Activated CD4-positive, alpha-beta T cell treated with anti-CD3 and anti-CD28 coated beads, Interleukin-2, amount 10 ng/mL, durations not matched to agents 7 days and 5 days (primary cell): ENCODE results near the gene AMD1. TPM values are rescaled to one million over a fixed set of nuclear protein-coding genes. Genes with fewer than 3 reads are reported as not detected.

Source experiments
- CTCF ChIA-PET: fragments of 350-600 bp; sonication (Branson Sonifier 250); formaldehyde crosslinking; loops from one replicate; lab custom pipeline; 2021; ENCODE audit warnings: antibody characterized with exemption; lab: Charles Lee
- POLR2A ChIA-PET: fragments of 350-600 bp; sonication (Branson Sonifier 250); formaldehyde crosslinking; loops from one replicate; lab custom pipeline; 2021; ENCODE audit warnings: antibody characterized with exemption; lab: Charles Lee
- DNase-seq: peaks from one replicate; pipeline ENCODE4 v3.0.0-alpha.2; 2020
- H3K27ac Mint-ChIP-seq: one replicate; pipeline ENCODE4 v1.8.0; 2021; ENCODE audit warnings: mild to moderate bottlenecking, moderate library complexity, mixed read lengths
- H3K27me3 Mint-ChIP-seq: one replicate; pipeline ENCODE4 v1.8.0; 2021; ENCODE audit warnings: mixed read lengths
- H3K36me3 Mint-ChIP-seq: one replicate; pipeline ENCODE4 v1.8.0; 2021; ENCODE audit warnings: low read depth, mixed read lengths
- H3K4me1 Mint-ChIP-seq: one replicate; pipeline ENCODE4 v1.8.0; 2021; ENCODE audit warnings: mixed read lengths
- H3K4me3 Mint-ChIP-seq: one replicate; pipeline ENCODE4 v1.8.0; 2021; ENCODE audit warnings: mild to moderate bottlenecking, moderate library complexity, mixed read lengths
- H3K9me3 Mint-ChIP-seq: one replicate; pipeline ENCODE4 v1.8.0; 2021; ENCODE audit warnings: mixed read lengths
- total RNA-seq, 2 experiments: library from RNA; stranded (reverse); gene quantifications; one replicate each; pipeline ENCODE4 v1.2.3, GENCODE V29; 2021

The AMD1 gene
- total RNA-seq, 2 experiments from 2014 or later, result 76.5 to 103 TPM

- H3K9me3 Mint-ChIP-seq, result no peaks in the 10 kb centered on the region
- H3K27ac Mint-ChIP-seq, result peak overlapping the region; percentile 36
- peaks cover 26% of the 10 kb centered on the region for H3K36me3 Mint-ChIP-seq
- H3K27me3 Mint-ChIP-seq, result no peaks in the 10 kb centered on the region
- DNase-seq, result no peak
- CTCF ChIA-PET, result interaction anchor here (1.4 to 1.5 kb wide), 2 partner anchors 10 to 72 kb away, joined by 3 to 4 read pairs; no protein-coding TSS in a partner anchor
- POLR2A ChIA-PET, result interaction anchor here (1.0 kb wide), 1 partner anchor 66 kb away, joined by 3 read pairs; the partner anchor contains the start of gene CDK19
- peaks cover 88% of the 10 kb centered on the region for H3K4me1 Mint-ChIP-seq
- H3K4me3 Mint-ChIP-seq, result no peak overlapping the region
Measured at GRCh38 chr6:110881546-110882273, 7.1 kb downstream of the AMD1 start.

GRCh38 chr6:110882274-110882619 lies 7.7 kb downstream of the AMD1 start:
- no peak for DNase-seq
- ChIA-PET CTCF (interaction anchor here (0.5 to 1.5 kb wide), 3 partner anchors 9 to 477 kb away, joined by 3 to 4 read pairs (median 3); no protein-coding TSS in a partner anchor), POLR2A (interaction anchor here (1.0 kb wide), 1 partner anchor 67 kb away, joined by 3 read pairs; the partner anchor contains the start of gene CDK19)
- Mint-ChIP-seq H3K9me3 (no peaks in the 10 kb centered on the region), H3K27ac (peak overlapping the region; percentile 36), H3K4me3 (no peak overlapping the region), H3K4me1 (peaks cover 87% of the 10 kb centered on the region), H3K36me3 (peaks cover 24% of the 10 kb centered on the region), H3K27me3 (no peaks in the 10 kb centered on the region)

GRCh38 chr6:110882824-110883554 lies 8.4 kb downstream of the AMD1 start:
- DNase-seq, result no peak
- Mint-ChIP-seq H3K9me3 (no peaks in the 10 kb centered on the region), H3K4me1 (peaks cover 83% of the 10 kb centered on the region), H3K27me3 (no peaks in the 10 kb centered on the region), H3K4me3 (no peak overlapping the region), H3K27ac (no peak overlapping the region), H3K36me3 (peaks cover 24% of the 10 kb centered on the region)
- ChIA-PET POLR2A (no interaction called here), CTCF (interaction anchor here (0.5 to 1.5 kb wide), 4 partner anchors 9 to 476 kb away, joined by 3 to 4 read pairs (median 3); no protein-coding TSS in a partner anchor)

- H3K9me3 Mint-ChIP-seq, result no peaks in the 10 kb centered on the region
- H3K27me3 Mint-ChIP-seq, result no peaks in the 10 kb centered on the region
- no peak overlapping the region for H3K4me3 Mint-ChIP-seq
- ChIA-PET CTCF (no interaction called here), POLR2A (interaction anchor here (0.7 kb wide), 1 partner anchor 351 kb away, joined by 3 read pairs; no protein-coding TSS in a partner anchor)
- DNase-seq, result no peak
- peak overlapping the region; percentile 20 for H3K27ac Mint-ChIP-seq
- H3K4me1 Mint-ChIP-seq, result peaks cover 76% of the 10 kb centered on the region
- H3K36me3 Mint-ChIP-seq, result peaks cover 27% of the 10 kb centered on the region
Measured at GRCh38 chr6:110884321-110884720, 9.7 kb downstream of the AMD1 start.

- no peak overlapping the region for H3K4me3 Mint-ChIP-seq
- no peak for DNase-seq
- H3K4me1 Mint-ChIP-seq, result peaks cover 66% of the 10 kb centered on the region
- no peaks in the 10 kb centered on the region for H3K9me3 Mint-ChIP-seq
- CTCF ChIA-PET, result interaction anchor here (0.6 to 2.3 kb wide), 4 partner anchors 9 to 492 kb away, joined by 3 to 10 read pairs (median 5); no protein-coding TSS in a partner anchor
- H3K36me3 Mint-ChIP-seq, result peaks cover 29% of the 10 kb centered on the region
- no peak overlapping the region for H3K27ac Mint-ChIP-seq
- POLR2A ChIA-PET, result interaction anchor here (1.3 kb wide), 1 partner anchor 9 kb away, joined by 4 read pairs; no protein-coding TSS in a partner anchor
- H3K27me3 Mint-ChIP-seq, result no peaks in the 10 kb centered on the region
Measured at GRCh38 chr6:110885526-110885925, 10.9 kb downstream of the AMD1 start.

GRCh38 chr6:110886555-110887167 lies 12.1 kb downstream of the AMD1 start:
- H3K36me3 Mint-ChIP-seq, result peaks cover 32% of the 10 kb centered on the region
- DNase-seq, result no peak
- no peak overlapping the region for H3K4me3 Mint-ChIP-seq

GRCh38 chr6:110890288-110890687 lies 15.7 kb downstream of the AMD1 start:
- Mint-ChIP-seq H3K36me3 (peaks cover 49% of the 10 kb centered on the region), H3K27ac (no peak overlapping the region), H3K27me3 (no peaks in the 10 kb centered on the region), H3K9me3 (no peaks in the 10 kb centered on the region), H3K4me3 (no peak overlapping the region), H3K4me1 (peaks cover 24% of the 10 kb centered on the region)
- DNase-seq, result no peak
- ChIA-PET CTCF (interaction anchor here (0.9 to 1.5 kb wide), 4 partner anchors 12 to 208 kb away, joined by 3 to 5 read pairs (median 4); no protein-coding TSS in a partner anchor), POLR2A (interaction anchor here (0.9 kb wide), 1 partner anchor 16 kb away, joined by 5 read pairs; the partner anchor contains the start of gene AMD1)

More at GRCh38 chr6:110886555-110887167, 12.1 kb downstream of the AMD1 start:
- CTCF ChIA-PET, result interaction anchor here (0.6 to 2.3 kb wide), 4 partner anchors 10 to 204 kb away, joined by 3 to 10 read pairs (median 4); no protein-coding TSS in a partner anchor
- POLR2A ChIA-PET, result interaction anchor here (0.6 to 1.1 kb wide), 2 partner anchors 71 to 72 kb away, joined by 4 read pairs; partner anchors contain the start of genes CDK19 and GTF3C6
- Mint-ChIP-seq H3K27me3 (no peaks in the 10 kb centered on the region), H3K27ac (peak overlapping the region; percentile 60), H3K9me3 (no peaks in the 10 kb centered on the region), H3K4me1 (peaks cover 58% of the 10 kb centered on the region)

GRCh38 chr6:110895907-110896608 lies 21.5 kb downstream of the AMD1 start:
- POLR2A ChIA-PET, result no interaction called here
- no peak overlapping the region for H3K4me3 Mint-ChIP-seq
- no peaks in the 10 kb centered on the region for H3K4me1 Mint-ChIP-seq

GRCh38 chr6:110897433-110897832 lies 22.8 kb downstream of the AMD1 start:
- POLR2A ChIA-PET, result no interaction called here
- Mint-ChIP-seq H3K36me3 (peaks cover 63% of the 10 kb centered on the region), H3K4me3 (no peak overlapping the region), H3K27ac (no peak overlapping the region), H3K9me3 (no peaks in the 10 kb centered on the region), H3K4me1 (no peaks in the 10 kb centered on the region), H3K27me3 (no peaks in the 10 kb centered on the region)
- CTCF ChIA-PET, result no interaction called here
- no peak for DNase-seq

More at GRCh38 chr6:110895907-110896608, 21.5 kb downstream of the AMD1 start:
- DNase-seq, result no peak
- Mint-ChIP-seq H3K27me3 (no peaks in the 10 kb centered on the region), H3K27ac (no peak overlapping the region), H3K9me3 (no peaks in the 10 kb centered on the region), H3K36me3 (peaks cover 70% of the 10 kb centered on the region)
- CTCF ChIA-PET, result no interaction called here

GRCh38 chr6:110898111-110898510 lies 23.5 kb downstream of the AMD1 start:
- no peak overlapping the region for H3K4me3 Mint-ChIP-seq
- H3K36me3 Mint-ChIP-seq, result peaks cover 59% of the 10 kb centered on the region

GRCh38 chr6:110900028-110900598 lies 25.5 kb downstream of the AMD1 start:
- H3K9me3 Mint-ChIP-seq, result peaks cover 14% of the 10 kb centered on the region
- no peak overlapping the region for H3K4me3 Mint-ChIP-seq
- peaks cover 55% of the 10 kb centered on the region for H3K36me3 Mint-ChIP-seq
- CTCF ChIA-PET, result no interaction called here
- H3K27ac Mint-ChIP-seq, result no peak overlapping the region
- H3K4me1 Mint-ChIP-seq, result no peaks in the 10 kb centered on the region
- no peaks in the 10 kb centered on the region for H3K27me3 Mint-ChIP-seq
- POLR2A ChIA-PET, result no interaction called here
- no peak for DNase-seq

More at GRCh38 chr6:110898111-110898510, 23.5 kb downstream of the AMD1 start:
- no peaks in the 10 kb centered on the region for H3K27me3 Mint-ChIP-seq
- DNase-seq, result no peak
- no peaks in the 10 kb centered on the region for H3K4me1 Mint-ChIP-seq
- ChIA-PET POLR2A (no interaction called here), CTCF (interaction anchor here (0.6 kb wide), 1 partner anchor 375 kb away, joined by 3 read pairs; no protein-coding TSS in a partner anchor)
- H3K27ac Mint-ChIP-seq, result no peak overlapping the region
- H3K9me3 Mint-ChIP-seq, result peaks cover under 1% of the 10 kb centered on the region
